GM13977 (cell line): Measurements from ENCODE around the gene ZC3H15.

ENCODE experiments used
- DNase-seq: peaks from one replicate; pipeline ENCODE4 v3.0.0; 2012; ENCODE audit warnings: low spot score
- CTCF ChIP-seq: IDR thresholded peaks from 2 replicates; pipeline ENCODE4 v1.5.1; 2012; ENCODE audit warnings: mild to moderate bottlenecking, control low read depth; ENCODE audit not compliant: insufficient read depth; ENCODE audit errors: extremely low read depth, missing control alignments
- in situ Hi-C: fragments of 300-500 bp; cut with MboI; formaldehyde crosslinking; loops from one replicate; pipeline ENCODE4 v1.12.0; 2022; ENCODE audit warnings: low sequenced_read_pairs, low pct_unique_long_range_greater_than_20kb, mixed read lengths, inconsistent platforms; ENCODE audit not compliant: unreplicated experiment

The ZC3H15 gene

GRCh38 chr2:186455613-186456012 is 30.4 kb upstream of the ZC3H15 start:
- no peak for TF ChIP-seq CTCF
- no peak for DNase-seq
- in situ Hi-C loops: loop anchor here (25.0 kb wide), 1 partner anchor 818 kb away; no protein-coding TSS in a partner anchor

GRCh38 chr2:186456941-186457340 is 29.1 kb upstream of the ZC3H15 start:
- in situ Hi-C loops: loop anchor here (25.0 kb wide), 1 partner anchor 820 kb away; no protein-coding TSS in a partner anchor
- no peak for TF ChIP-seq CTCF
- no peak for DNase-seq

- in situ Hi-C loops: loop anchor here (25.0 kb wide), 1 partner anchor 821 kb away; no protein-coding TSS in a partner anchor
- no peak for DNase-seq
- TF ChIP-seq CTCF: no peak
Observed at GRCh38 chr2:186457908-186458307, 28.2 kb upstream of the ZC3H15 start.

GRCh38 chr2:186459009-186459408 is 27.1 kb upstream of the ZC3H15 start:
- peak; percentile 44 for TF ChIP-seq CTCF
- in situ Hi-C loops: loop anchor here (25.0 kb wide), 1 partner anchor 822 kb away; no protein-coding TSS in a partner anchor

GRCh38 chr2:186460465-186460864 is 25.6 kb upstream of the ZC3H15 start:
- DNase-seq: no peak
- in situ Hi-C loops: loop anchor here (25.0 kb wide), 1 partner anchor 823 kb away; no protein-coding TSS in a partner anchor
- peak; percentile 56 for TF ChIP-seq CTCF

More at GRCh38 chr2:186459009-186459408, 27.1 kb upstream of the ZC3H15 start:
- DNase-seq: no peak

- TF ChIP-seq CTCF: no peak
- no peak for DNase-seq
- in situ Hi-C loops: loop anchor here (25.0 kb wide), 1 partner anchor 829 kb away; no protein-coding TSS in a partner anchor
Observed at GRCh38 chr2:186466743-186467142, 19.3 kb upstream of the ZC3H15 start.
